ENCODE results near the gene CTRB1.

Gene CTRB1

GRCh38 chr16:75262104-75262799 lies 43.5 kb downstream of the CTRB1 start:
- DNase-seq = no peak
- Histone ChIP-seq H3K4me3 (ENCODE audit: low read depth, low read length) (no peak overlapping the region), H3K36me3 (peaks cover 19% of the 10 kb centered on the region), H3K9me3 (ENCODE audit: severe bottlenecking) (no peaks in the 10 kb centered on the region), H3K27me3 (ENCODE audit: insufficient read depth, low read depth, severe bottlenecking) (no peaks in the 10 kb centered on the region), H3K27ac (no peak overlapping the region; the same call in 1 of the 2 replicates)
- TF ChIP-seq CTCF (IDR thresholded peaks at IDR 0.05; ENCODE audit: low read depth, low read length) = no peak

- 0 out of 2 replicates have a peak overlapping the region, but pooled peaks have one; percentile 29 for H3K27ac ChIP-seq
- H3K36me3 ChIP-seq = peaks cover 19% of the 10 kb centered on the region
- no peak for TF ChIP-seq CTCF (IDR thresholded peaks at IDR 0.05; ENCODE audit: low read depth, low read length)
- DNase-seq = no peak
- no peaks in the 10 kb centered on the region for H3K9me3 ChIP-seq (ENCODE audit: severe bottlenecking)
- H3K27me3 ChIP-seq (ENCODE audit: insufficient read depth, low read depth, severe bottlenecking) = no peaks in the 10 kb centered on the region
- H3K4me3 ChIP-seq (ENCODE audit: low read depth, low read length) = no peak overlapping the region
These were observed 44.0 kb downstream of the CTRB1 start for GRCh38 chr16:75262800-75263127.

GRCh38 chr16:75263291-75263962 lies 44.6 kb downstream of the CTRB1 start:
- H3K36me3 ChIP-seq = peaks cover 19% of the 10 kb centered on the region
- H3K27me3 ChIP-seq (ENCODE audit: insufficient read depth, low read depth, severe bottlenecking) = no peaks in the 10 kb centered on the region
- no peak for TF ChIP-seq CTCF (IDR thresholded peaks at IDR 0.05; ENCODE audit: low read depth, low read length)
- no peak for DNase-seq
- no peak overlapping the region for H3K4me3 ChIP-seq (ENCODE audit: low read depth, low read length)
- H3K9me3 ChIP-seq (ENCODE audit: severe bottlenecking) = no peaks in the 10 kb centered on the region
- H3K27ac ChIP-seq = peak overlapping the region; percentile 91

- H3K9me3 ChIP-seq (ENCODE audit: severe bottlenecking) = no peaks in the 10 kb centered on the region
- TF ChIP-seq CTCF (IDR thresholded peaks at IDR 0.05; ENCODE audit: low read depth, low read length) = no peak
- H3K27ac ChIP-seq = peak overlapping the region; percentile 91
- DNase-seq = no peak
- peaks cover 19% of the 10 kb centered on the region for H3K36me3 ChIP-seq
- H3K4me3 ChIP-seq (ENCODE audit: low read depth, low read length) = no peak overlapping the region
- H3K27me3 ChIP-seq (ENCODE audit: insufficient read depth, low read depth, severe bottlenecking) = no peaks in the 10 kb centered on the region
These were observed 45.2 kb downstream of the CTRB1 start for GRCh38 chr16:75263963-75264445.

- peak; percentile 80 for DNase-seq
- TF ChIP-seq CTCF (IDR thresholded peaks at IDR 0.05; ENCODE audit: low read depth, low read length) = no peak
These were observed 45.7 kb downstream of the CTRB1 start for GRCh38 chr16:75264457-75264998.

More at GRCh38 chr16:75264457-75264998, 45.7 kb downstream of the CTRB1 start:
- Histone ChIP-seq H3K36me3 (peaks cover 19% of the 10 kb centered on the region), H3K4me3 (ENCODE audit: low read depth, low read length) (peak overlapping the region; percentile 93), H3K9me3 (ENCODE audit: severe bottlenecking) (no peaks in the 10 kb centered on the region), H3K27ac (peak overlapping the region; percentile 91), H3K27me3 (ENCODE audit: insufficient read depth, low read depth, severe bottlenecking) (no peaks in the 10 kb centered on the region)
